Panc1 (cell line): ENCODE results near the gene PPP2R3A. TPM values are rescaled to one million over a fixed set of nuclear protein-coding genes. Genes with fewer than 3 reads are reported as not detected.

ENCODE experiments used
- ATAC-seq: fragments of 200-7000 bp; cut with Tn5 transposase; 2 replicates; pipeline ENCODE4 v1.9.1; 2020; ENCODE audit warnings: mild to moderate bottlenecking, moderate library complexity
- BruUV-seq: library from RNA; stranded (reverse); fragments of 400-500 nt; replicated peaks from 2 replicates; lab custom pipeline; 2021; lab: Mats Ljungman, UMichigan
- CTCF ChIA-PET: fragments of 300-600 bp; sonication (Branson Sonifier 250); formaldehyde crosslinking; loops from one replicate; lab custom pipeline; 2022; ENCODE audit warnings: antibody characterized with exemption; lab: Charles Lee
- POLR2A ChIA-PET: fragments of 300-600 bp; sonication (Branson Sonifier 250); formaldehyde crosslinking; loops from one replicate; lab custom pipeline; 2022; ENCODE audit warnings: antibody characterized with exemption; lab: Charles Lee
- DNase-seq: peaks from one replicate; pipeline ENCODE4 v3.0.0-alpha.2; 2010; ENCODE audit warnings: low read depth, low spot score
- H3K27ac ChIP-seq: 2 replicates; pipeline ENCODE4 v1.5.1; 2011; ENCODE audit warnings: mild to moderate bottlenecking, low read length, inconsistent platforms
- H3K27me3 ChIP-seq: fragments of 200-500 bp; sonication (Bioruptor generic); 2 replicates; pipeline ENCODE4 v1.6.0; 2014; ENCODE audit warnings: low read length, inconsistent platforms; ENCODE audit not compliant: control insufficient read depth, insufficient read depth
- H3K36me3 ChIP-seq: fragments of 200-500 bp; sonication (Bioruptor generic); 2 replicates; pipeline ENCODE4 v1.5.1; 2014; ENCODE audit warnings: inconsistent platforms, mild to moderate bottlenecking, low read length, moderate library complexity; ENCODE audit not compliant: control insufficient read depth, insufficient read depth
- H3K4me1 ChIP-seq: 2 replicates; pipeline ENCODE4 v1.5.1; 2011; ENCODE audit warnings: inconsistent platforms, mild to moderate bottlenecking, low read length, moderate library complexity; ENCODE audit not compliant: control insufficient read depth, insufficient read depth
- H3K4me3 ChIP-seq, 2 experiments: 2 replicates each; pipeline ENCODE4 v1.5.1; 2011 to 2012; ENCODE audit warnings: low read depth in 2 of 2, low read length in 2 of 2, mild to moderate bottlenecking in 2 of 2, inconsistent platforms in 1 of 2, moderate library complexity in 1 of 2
- H3K9me3 ChIP-seq: fragments of 200-500 bp; sonication (Bioruptor generic); 2 replicates; pipeline ENCODE4 v1.5.1; 2014; ENCODE audit warnings: low read depth, mild to moderate bottlenecking, inconsistent platforms, low read length, moderate library complexity; ENCODE audit not compliant: control insufficient read depth, insufficient read depth
- CTCF ChIP-seq: fragments of 450-650 bp; IDR thresholded peaks from 2 replicates; pipeline ENCODE4 v1.5.1; 2017; ENCODE audit warnings: mild to moderate bottlenecking
- POLR2AphosphoS5 ChIP-seq: IDR thresholded peaks from 2 replicates; pipeline ENCODE4 v1.6.1; 2012; ENCODE audit warnings: mild to moderate bottlenecking, low read depth, low read length, moderate library complexity
- REST ChIP-seq, 2 experiments: IDR thresholded peaks; 2 replicates each; pipeline ENCODE4 v1.6.1; 2011 to 2012; ENCODE audit warnings: low read depth in 2 of 2, control low read depth in 1 of 2, low read length in 1 of 2, mild to moderate bottlenecking in 1 of 2, moderate library complexity in 1 of 2; ENCODE audit not compliant: insufficient read depth in 1 of 2
- SIN3A ChIP-seq: IDR thresholded peaks from 2 replicates; pipeline ENCODE4 v1.6.1; 2012; ENCODE audit warnings: low read depth, mild to moderate bottlenecking, low read length, moderate library complexity, borderline replicate concordance; ENCODE audit not compliant: insufficient read depth
- TCF7L2 ChIP-seq: IDR thresholded peaks from 2 replicates; pipeline ENCODE4 v1.6.1; 2011; ENCODE audit warnings: mild to moderate bottlenecking, low read depth, low read length, inconsistent platforms
- in situ Hi-C: cut with HindIII; loops from 2 replicates; pipeline ENCODE4 v1.10.0; 2016; ENCODE audit warnings: low sequenced_read_pairs, low pct_unique_long_range_greater_than_20kb
- intact Hi-C: fragments of 100-400 bp; cut with micrococcal nuclease; formaldehyde crosslinking; loops from one replicate; pipeline ENCODE4 v1.10.0; 2022; ENCODE audit not compliant: unreplicated experiment
- total RNA-seq: library from RNA; stranded (reverse); gene quantifications from one replicate; pipeline ENCODE4 v1.2.1, GENCODE V29; 2021; ENCODE audit not compliant: unreplicated experiment

PPP2R3A gene
- total RNA-seq, 1 experiment from 2014 or later = 8.1 TPM

- TF ChIP-seq TCF7L2 (no peak), SIN3A (no peak), CTCF (no peak), POLR2AphosphoS5 (no peak), REST (IDR thresholded peaks at IDR 0.05; ENCODE audit: insufficient read depth in 1 of 2, low read depth in 2 of 2, low read length in 1 of 2) (no peak)
- POLR2A ChIA-PET = interaction anchor here (0.6 to 0.8 kb wide), 3 partner anchors 45 to 59 kb away, joined by 3 to 6 read pairs (median 4); partner anchors contain the start of gene PCCB
- BruUV-seq = no TSS peak
- ATAC-seq (no peak), DNase-seq (no peak)
- Histone ChIP-seq H3K4me1 (peaks cover 24% of the 10 kb centered on the region), H3K4me3 (peak overlapping the region; percentile 97), H3K36me3 (no peaks in the 10 kb centered on the region; the same call in 1 of the 2 replicates), H3K27me3 (no peaks in the 10 kb centered on the region), H3K27ac (peak overlapping the region; percentile 95), H3K9me3 (no peaks in the 10 kb centered on the region)
- CTCF ChIA-PET = interaction anchor here (0.7 kb wide), 1 partner anchor 116 kb away, joined by 3 read pairs; no protein-coding TSS in a partner anchor
- in situ Hi-C loops = no loop called here
- intact Hi-C loops = loop anchor here (5.0 kb wide), 1 partner anchor 116 kb away; no protein-coding TSS in a partner anchor
These were observed 227.3 kb downstream of the PPP2R3A start for GRCh38 chr3:136192831-136193230.

- CTCF ChIA-PET = no interaction called here
- no peak for TF ChIP-seq REST (IDR thresholded peaks at IDR 0.05; ENCODE audit: insufficient read depth in 1 of 2, low read depth in 2 of 2, low read length in 1 of 2)
- 0 out of 2 replicates have a peak, but pooled peaks have one; percentile 9 for TF ChIP-seq SIN3A
- Histone ChIP-seq H3K4me1 (peaks cover 20% of the 10 kb centered on the region), H3K27ac (peak overlapping the region; percentile 95), H3K36me3 (no peaks in the 10 kb centered on the region; the same call in 1 of the 2 replicates), H3K9me3 (no peaks in the 10 kb centered on the region), H3K4me3 (peak overlapping the region; percentile 97), H3K27me3 (no peaks in the 10 kb centered on the region)
- no TSS peak for BruUV-seq
- DNase-seq (no peak), ATAC-seq (no peak)
- POLR2A ChIA-PET = interaction anchor here (0.6 to 0.8 kb wide), 4 partner anchors 46 to 60 kb away, joined by 3 to 7 read pairs (median 5); partner anchors contain the start of gene PCCB
- in situ Hi-C loops (no loop called here), intact Hi-C loops (loop anchor here (5.0 kb wide), 1 partner anchor 116 kb away; no protein-coding TSS in a partner anchor)
These were observed 227.9 kb downstream of the PPP2R3A start for GRCh38 chr3:136193278-136194054.
